Myocyte (in vitro differentiated cells): ENCODE results near the gene AQP12A. TPM values are rescaled to one million over a fixed set of nuclear protein-coding genes. Genes with fewer than 3 reads are reported as not detected.
"Not testable (repeated sequence)": the region's sequence is repeated elsewhere in the genome, so short reads cannot be mapped to it uniquely, and the experiment has no call there.

Experiments
- DNase-seq: peaks from one replicate; pipeline ENCODE4 v3.0.0-alpha.2; 2012; ENCODE audit warnings: low read depth
- total RNA-seq: library from RNA; depleted of rRNA; stranded (reverse); fragments of >200 nt; gene quantifications from 2 replicates; pipeline ENCODE4 v1.2.3, GENCODE V29; 2014

The AQP12A gene
- total RNA-seq, 1 donor from 2014 or later, result not detected

GRCh38 chr2:240687741-240688552 is 3.7 kb upstream of the AQP12A start:
- DNase-seq, result no peak

GRCh38 chr2:240688553-240688919 is 3.1 kb upstream of the AQP12A start:
- DNase-seq, result no peak

- no peak for DNase-seq
Observed at GRCh38 chr2:240689975-240690374, 1.7 kb upstream of the AQP12A start.

- not testable (repeated sequence) for DNase-seq
Observed at GRCh38 chr2:240690421-240691074, 1.1 kb upstream of the AQP12A start.

GRCh38 chr2:240691075-240691427 is 615 bp upstream of the AQP12A start:
- not testable (repeated sequence) for DNase-seq

GRCh38 chr2:240692583-240693561 is 1.2 kb downstream of the AQP12A start:
- not testable (repeated sequence) for DNase-seq

GRCh38 chr2:240694304-240694703 is 2.6 kb downstream of the AQP12A start:
- not testable (repeated sequence) for DNase-seq

GRCh38 chr2:240695593-240695992 is 3.9 kb downstream of the AQP12A start:
- not testable (repeated sequence) for DNase-seq

GRCh38 chr2:240696469-240696868 is 4.8 kb downstream of the AQP12A start:
- not testable (repeated sequence) for DNase-seq

- DNase-seq, result not testable (repeated sequence)
Observed at GRCh38 chr2:240698852-240699561, 7.3 kb downstream of the AQP12A start.

- not testable (repeated sequence) for DNase-seq
Observed at GRCh38 chr2:240699835-240700234, 8.2 kb downstream of the AQP12A start.

GRCh38 chr2:240700616-240701015 is 8.9 kb downstream of the AQP12A start:
- DNase-seq, result not testable (repeated sequence)

GRCh38 chr2:240701091-240701735 is 9.5 kb downstream of the AQP12A start:
- no peak for DNase-seq

GRCh38 chr2:240701736-240702639 is 10.3 kb downstream of the AQP12A start:
- no peak for DNase-seq

- DNase-seq, result no peak
Observed at GRCh38 chr2:240702640-240703011, 11.0 kb downstream of the AQP12A start.

GRCh38 chr2:240703417-240704341 is 12.0 kb downstream of the AQP12A start:
- no peak for DNase-seq

GRCh38 chr2:240704651-240705050 is 13.0 kb downstream of the AQP12A start:
- no peak for DNase-seq

GRCh38 chr2:240705204-240705791 is 13.6 kb downstream of the AQP12A start:
- DNase-seq, result no peak
